Mucosa of rectum (tissue), 2 donors: ENCODE measurements around the gene GRIK5.
A peak's percentile ranks its signal among the peaks of the same experiment; 100 is the strongest.

Experiments used
- H3K27ac ChIP-seq, 2 donors: one replicate each; pipeline ENCODE4 v1.7.0; 2013; ENCODE audit warnings: inconsistent platforms in 2 of 2, low read depth in 2 of 2, low read length in 2 of 2
- H3K27me3 ChIP-seq, 2 donors: one replicate each; pipeline ENCODE4 v1.7.0; 2013; ENCODE audit warnings: low read length in 2 of 2; ENCODE audit not compliant: control insufficient read depth in 2 of 2, insufficient read depth in 2 of 2
- H3K36me3 ChIP-seq, 2 donors: one replicate each; pipeline ENCODE4 v1.7.0; 2013; ENCODE audit warnings: low read length in 2 of 2; ENCODE audit not compliant: control insufficient read depth in 2 of 2, insufficient read depth in 2 of 2
- H3K4me1 ChIP-seq, 2 donors: one replicate each; pipeline ENCODE4 v1.7.0; 2013; ENCODE audit warnings: low read length in 2 of 2, mild to moderate bottlenecking in 1 of 2; ENCODE audit not compliant: control insufficient read depth in 2 of 2, insufficient read depth in 2 of 2
- H3K4me3 ChIP-seq, 2 donors: one replicate each; pipeline ENCODE4 v1.7.0; 2013; ENCODE audit warnings: low read length in 2 of 2
- H3K9ac ChIP-seq, 2 donors: one replicate each; pipeline ENCODE4 v1.7.0; 2013; ENCODE audit warnings: low read length in 2 of 2, low read depth in 1 of 2, mild to moderate bottlenecking in 1 of 2
- H3K9me3 ChIP-seq, 2 donors: one replicate each; pipeline ENCODE4 v1.7.0; 2013; ENCODE audit warnings: low read length in 2 of 2; ENCODE audit not compliant: control insufficient read depth in 2 of 2
- donor health status: healthy.
- donor health status: Normal muscosa, but diverticular disease.

GRIK5 gene, protein sequence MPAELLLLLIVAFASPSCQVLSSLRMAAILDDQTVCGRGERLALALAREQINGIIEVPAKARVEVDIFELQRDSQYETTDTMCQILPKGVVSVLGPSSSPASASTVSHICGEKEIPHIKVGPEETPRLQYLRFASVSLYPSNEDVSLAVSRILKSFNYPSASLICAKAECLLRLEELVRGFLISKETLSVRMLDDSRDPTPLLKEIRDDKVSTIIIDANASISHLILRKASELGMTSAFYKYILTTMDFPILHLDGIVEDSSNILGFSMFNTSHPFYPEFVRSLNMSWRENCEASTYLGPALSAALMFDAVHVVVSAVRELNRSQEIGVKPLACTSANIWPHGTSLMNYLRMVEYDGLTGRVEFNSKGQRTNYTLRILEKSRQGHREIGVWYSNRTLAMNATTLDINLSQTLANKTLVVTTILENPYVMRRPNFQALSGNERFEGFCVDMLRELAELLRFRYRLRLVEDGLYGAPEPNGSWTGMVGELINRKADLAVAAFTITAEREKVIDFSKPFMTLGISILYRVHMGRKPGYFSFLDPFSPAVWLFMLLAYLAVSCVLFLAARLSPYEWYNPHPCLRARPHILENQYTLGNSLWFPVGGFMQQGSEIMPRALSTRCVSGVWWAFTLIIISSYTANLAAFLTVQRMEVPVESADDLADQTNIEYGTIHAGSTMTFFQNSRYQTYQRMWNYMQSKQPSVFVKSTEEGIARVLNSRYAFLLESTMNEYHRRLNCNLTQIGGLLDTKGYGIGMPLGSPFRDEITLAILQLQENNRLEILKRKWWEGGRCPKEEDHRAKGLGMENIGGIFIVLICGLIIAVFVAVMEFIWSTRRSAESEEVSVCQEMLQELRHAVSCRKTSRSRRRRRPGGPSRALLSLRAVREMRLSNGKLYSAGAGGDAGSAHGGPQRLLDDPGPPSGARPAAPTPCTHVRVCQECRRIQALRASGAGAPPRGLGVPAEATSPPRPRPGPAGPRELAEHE

DNA sequence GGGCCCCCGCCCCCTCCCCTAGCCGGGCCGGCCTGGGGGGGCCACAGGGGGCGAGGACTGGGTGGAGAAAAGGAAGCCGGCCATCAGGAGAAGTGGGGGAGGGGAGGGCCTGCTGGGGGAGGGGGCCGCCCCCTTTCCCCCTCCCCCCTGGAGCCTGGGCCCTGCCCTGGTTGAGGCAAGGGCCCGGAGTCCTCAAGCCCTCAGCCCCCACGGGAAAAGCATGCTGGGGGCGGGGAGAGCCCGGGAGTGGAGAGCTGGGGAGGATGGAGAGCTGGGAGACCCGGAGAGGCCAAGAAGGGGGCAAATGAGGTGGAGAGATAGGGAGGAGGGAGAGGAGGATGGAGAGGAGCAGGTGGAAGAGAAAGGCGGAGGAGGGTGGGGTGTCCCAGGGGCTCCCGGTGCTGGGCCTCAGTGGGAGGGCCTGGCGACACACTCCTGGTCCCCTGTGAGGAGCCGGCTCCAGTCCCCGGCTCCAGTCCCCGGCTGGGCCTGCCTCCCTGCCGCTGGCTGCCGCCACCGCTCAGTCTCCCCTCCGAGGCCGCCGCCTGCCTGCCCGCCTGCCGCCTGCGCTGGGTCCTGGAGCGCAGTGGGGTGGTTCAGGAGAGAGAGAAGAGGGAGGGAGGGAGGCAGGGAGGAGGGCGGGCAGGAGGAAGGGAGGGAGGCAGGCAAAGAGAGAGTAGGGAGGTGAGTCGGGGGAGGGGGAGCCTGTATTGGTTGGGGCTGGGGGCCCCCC is at the start of gene GRIK5:
TSS of gene GRIK5 (minus strand) at position 588 of the 733 bp plus-strand sequence. CDS start 4,436 bp downstream, outside the sequence.
- Histone ChIP-seq H3K27me3 (peaks cover 11 to 19% of the 10 kb centered on the region in 2 donors), H3K9ac (no peak within 1 kb of the TSS), H3K4me1 (peaks cover 0 to 1% of the 10 kb centered on the region in 2 donors), H3K27ac (no peak within 1 kb of the TSS), H3K36me3 (no peaks in the 10 kb centered on the region), H3K9me3 (no peaks in the 10 kb centered on the region), H3K4me3 (peak within 1 kb of the TSS in 1 of 2 donors; percentile 37)

DNA sequence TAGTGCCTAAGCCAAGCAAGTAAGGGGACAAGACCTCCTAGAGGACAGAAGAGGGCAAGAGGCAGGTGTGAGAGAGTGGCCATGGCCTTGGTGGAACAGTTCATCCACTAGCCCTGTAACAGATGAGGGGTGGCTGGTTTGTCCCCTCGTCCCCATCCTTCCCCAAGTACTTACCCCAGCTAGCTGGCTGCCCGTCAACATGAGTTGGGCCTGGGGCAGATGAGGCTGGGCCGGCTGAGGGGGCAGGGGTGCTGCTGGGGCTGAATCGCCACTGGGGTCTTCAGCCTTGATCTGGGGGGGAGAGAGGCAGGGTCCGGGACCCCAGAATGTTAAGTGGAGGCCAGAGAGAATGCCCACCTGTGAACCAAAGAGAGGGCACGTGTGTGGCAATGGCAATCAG is 47.1 kb upstream of the GRIK5 start:
- H3K9me3 ChIP-seq, result no peaks in the 10 kb centered on the region
- H3K27ac ChIP-seq, result no peak overlapping the region

DNA sequence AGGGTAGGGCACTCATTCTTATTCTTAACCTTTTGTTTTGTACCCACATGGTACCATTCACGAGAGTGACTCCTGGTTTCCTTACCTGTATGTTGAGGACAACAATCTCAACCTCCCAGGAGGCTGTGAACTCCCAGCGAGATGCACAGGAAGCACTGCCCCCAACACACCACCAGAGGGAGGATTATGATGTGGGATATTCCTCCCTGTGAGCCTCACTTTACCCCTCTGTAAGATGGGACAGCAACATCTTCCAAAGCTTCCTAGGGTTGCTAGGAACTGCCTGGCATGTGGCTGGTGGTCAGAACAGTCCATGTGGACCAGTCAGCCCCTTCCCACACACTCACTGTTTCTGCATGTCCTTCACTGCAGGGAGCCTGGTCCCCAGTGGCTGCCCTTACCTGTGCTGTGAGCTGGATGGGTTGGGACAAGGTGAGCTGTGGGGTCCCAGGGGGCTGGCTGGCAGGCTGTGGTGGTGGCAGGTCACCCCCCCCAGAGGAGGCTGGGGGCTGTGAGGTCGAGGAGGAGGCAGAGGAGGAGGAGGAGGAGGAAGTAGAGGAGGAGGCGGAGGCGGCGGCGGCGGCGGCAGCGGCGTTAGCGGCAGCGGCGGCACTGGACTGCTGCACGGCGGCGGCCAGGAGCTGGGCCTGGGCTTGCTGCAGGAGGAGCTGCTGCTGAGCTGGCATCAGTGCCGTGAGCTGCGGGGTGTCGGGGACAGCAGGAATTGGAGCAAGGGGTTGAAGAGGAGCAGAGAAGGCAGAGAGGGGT is 46.5 kb upstream of the GRIK5 start:
- Histone ChIP-seq H3K4me3 (no peak overlapping the region), H3K27ac (no peak overlapping the region), H3K9ac (peak overlapping the region in 1 of 2 donors; percentile 14), H3K36me3 (peaks cover 0 to 4% of the 10 kb centered on the region in 2 donors), H3K27me3 (no peaks in the 10 kb centered on the region), H3K9me3 (no peaks in the 10 kb centered on the region), H3K4me1 (peaks cover 0 to 2% of the 10 kb centered on the region in 2 donors)

More for the DNA sequence above, 47.1 kb upstream of the GRIK5 start:
- Histone ChIP-seq H3K27me3 (no peaks in the 10 kb centered on the region), H3K4me3 (no peak overlapping the region), H3K9ac (no peak overlapping the region), H3K4me1 (peaks cover 0 to 2% of the 10 kb centered on the region in 2 donors), H3K36me3 (peaks cover 0 to 4% of the 10 kb centered on the region in 2 donors)

DNA sequence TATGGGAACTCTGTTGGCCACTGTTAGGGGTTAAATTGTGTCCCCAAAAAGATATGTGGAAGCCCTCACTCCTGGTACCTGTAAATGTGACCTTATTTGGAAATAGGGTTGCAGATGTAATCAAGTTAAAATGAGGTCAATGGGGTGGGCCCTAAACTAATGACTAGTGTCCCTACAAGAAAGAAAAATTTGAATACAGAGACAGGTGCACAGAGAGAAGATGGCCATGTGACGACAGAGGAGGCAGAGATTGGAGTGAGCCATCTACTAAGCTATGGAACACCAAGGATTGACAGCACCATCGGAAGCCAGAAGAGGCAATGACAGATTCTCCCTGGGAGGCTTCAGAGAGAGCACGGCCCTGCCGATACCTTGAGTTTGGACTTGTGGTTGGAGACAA is 45.7 kb upstream of the GRIK5 start:
- H3K4me1 ChIP-seq, result peaks cover 0 to 2% of the 10 kb centered on the region in 2 donors
- H3K36me3 ChIP-seq, result peaks cover 0 to 4% of the 10 kb centered on the region in 2 donors
- no peaks in the 10 kb centered on the region for H3K27me3 ChIP-seq
- H3K9ac ChIP-seq, result no peak overlapping the region
- H3K4me3 ChIP-seq, result no peak overlapping the region
- no peak overlapping the region for H3K27ac ChIP-seq
- H3K9me3 ChIP-seq, result no peaks in the 10 kb centered on the region

DNA sequence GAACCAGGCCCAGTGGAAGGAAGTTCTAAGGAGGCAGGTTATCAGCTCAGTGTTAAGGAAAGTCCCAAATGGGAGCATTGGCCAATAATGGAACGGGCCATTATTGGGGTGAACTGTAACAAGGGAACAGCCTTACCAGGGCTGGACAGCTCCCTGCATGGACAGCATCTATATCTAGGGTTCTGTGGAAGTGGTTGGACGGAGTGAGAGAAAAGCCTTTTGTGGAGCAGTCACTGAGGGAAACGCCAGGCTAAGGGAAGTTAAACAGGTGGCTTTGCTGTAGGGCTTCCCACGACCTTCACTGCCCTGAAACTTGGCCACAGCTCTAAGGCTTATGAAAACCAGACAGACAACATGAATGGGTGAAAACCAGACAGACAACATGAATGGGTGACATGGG is 45.2 kb upstream of the GRIK5 start:
- H3K27ac ChIP-seq, result peak overlapping the region in 1 of 2 donors; percentile 9
- H3K4me1 ChIP-seq, result peaks cover 0 to 2% of the 10 kb centered on the region in 2 donors
- no peaks in the 10 kb centered on the region for H3K27me3 ChIP-seq
- no peak overlapping the region for H3K4me3 ChIP-seq
- H3K9ac ChIP-seq, result no peak overlapping the region
- no peaks in the 10 kb centered on the region for H3K9me3 ChIP-seq
- H3K36me3 ChIP-seq, result peaks cover 0 to 4% of the 10 kb centered on the region in 2 donors

DNA sequence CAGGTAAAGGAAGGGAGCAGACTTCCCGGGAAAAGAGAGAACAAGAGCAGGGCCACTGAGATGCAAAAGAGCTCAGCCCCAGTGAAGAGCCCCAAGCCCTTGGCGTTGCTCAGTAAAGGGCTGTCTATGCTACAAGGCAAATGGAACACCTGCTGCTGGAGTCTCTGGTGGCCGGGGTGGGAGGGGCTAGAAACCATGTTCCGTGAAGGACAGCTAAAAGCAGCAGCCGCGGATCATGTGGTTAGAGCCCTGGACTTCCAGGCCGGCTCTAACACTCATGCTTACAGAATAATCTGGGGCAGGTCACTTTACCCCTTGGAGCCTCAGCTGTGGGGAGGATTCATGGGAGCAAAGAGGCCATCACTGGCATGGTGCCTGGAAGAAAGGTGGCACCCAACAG is 44.4 kb upstream of the GRIK5 start:
- no peak overlapping the region for H3K9ac ChIP-seq
- H3K36me3 ChIP-seq, result peaks cover 0 to 4% of the 10 kb centered on the region in 2 donors
- H3K4me3 ChIP-seq, result no peak overlapping the region
- no peaks in the 10 kb centered on the region for H3K9me3 ChIP-seq
- H3K4me1 ChIP-seq, result peaks cover 0 to 2% of the 10 kb centered on the region in 2 donors
- H3K27me3 ChIP-seq, result no peaks in the 10 kb centered on the region
- H3K27ac ChIP-seq, result peak overlapping the region in 1 of 2 donors; percentile 41

DNA sequence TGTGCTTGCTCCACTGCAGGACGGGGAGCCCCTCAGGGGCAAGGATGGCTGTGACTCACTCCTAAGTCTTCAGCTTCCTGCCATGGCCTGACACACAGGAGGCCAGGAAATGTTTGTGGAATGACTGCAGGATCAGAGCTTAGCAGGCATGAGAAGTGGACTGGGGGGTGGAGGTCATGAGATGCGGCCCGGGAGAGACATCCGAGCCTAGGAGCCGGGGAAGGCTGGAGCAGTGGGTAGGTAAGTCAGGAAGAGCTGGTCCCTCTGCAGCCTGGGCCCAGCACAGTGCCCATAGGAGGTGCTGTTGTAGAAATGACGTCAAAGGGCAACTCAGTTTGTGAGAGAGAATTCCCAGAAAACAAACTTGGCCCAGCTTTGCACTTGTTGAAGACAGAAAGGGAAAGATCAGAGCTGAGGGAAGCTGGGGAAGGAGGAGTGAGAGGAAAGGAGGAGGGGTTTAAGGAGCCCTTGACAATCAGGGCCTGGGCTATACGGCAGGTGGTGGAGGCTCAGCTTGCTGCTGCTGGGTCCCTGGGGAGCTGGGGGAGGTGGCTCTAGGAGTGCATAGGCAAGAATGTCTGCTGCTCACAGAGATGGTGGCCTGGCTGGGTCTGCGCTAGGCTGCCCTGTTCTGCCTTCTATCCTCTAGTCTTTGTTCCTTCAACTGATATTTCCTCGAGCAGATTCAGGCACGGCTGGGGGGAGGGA is 43.8 kb upstream of the GRIK5 start:
- H3K36me3 ChIP-seq, result peaks cover 0 to 4% of the 10 kb centered on the region in 2 donors
- no peaks in the 10 kb centered on the region for H3K9me3 ChIP-seq
- H3K4me1 ChIP-seq, result peaks cover 0 to 2% of the 10 kb centered on the region in 2 donors
- H3K4me3 ChIP-seq, result no peak overlapping the region
- H3K9ac ChIP-seq, result no peak overlapping the region
- no peaks in the 10 kb centered on the region for H3K27me3 ChIP-seq
- peak overlapping the region; percentile 14 to 41 for H3K27ac ChIP-seq

DNA sequence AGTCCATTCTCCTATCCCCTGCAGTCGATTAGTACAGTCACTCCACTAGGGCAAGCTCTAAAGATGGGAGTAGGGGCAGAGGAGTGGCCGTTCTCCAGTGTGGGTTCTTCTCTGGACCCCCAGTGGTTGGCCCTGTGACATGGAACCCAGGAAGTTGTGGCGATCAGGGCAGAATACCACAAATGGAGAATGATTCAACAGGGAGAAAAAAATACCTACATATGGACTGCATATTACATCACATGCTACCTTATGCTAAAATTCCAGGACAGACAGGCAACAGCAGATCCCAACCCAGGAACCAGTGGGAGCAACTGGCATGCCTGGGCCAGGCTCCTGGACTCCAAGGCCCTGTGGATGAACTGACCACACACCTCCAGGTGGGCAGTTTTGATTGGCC is 41.8 kb upstream of the GRIK5 start:
- peaks cover 0 to 7% of the 10 kb centered on the region in 2 donors for H3K4me1 ChIP-seq

More for the DNA sequence above, 41.8 kb upstream of the GRIK5 start:
- Histone ChIP-seq H3K9me3 (no peaks in the 10 kb centered on the region), H3K36me3 (peaks cover 0 to 4% of the 10 kb centered on the region in 2 donors), H3K9ac (no peak overlapping the region), H3K4me3 (no peak overlapping the region), H3K27ac (no peak overlapping the region), H3K27me3 (no peaks in the 10 kb centered on the region)
